Inferior parietal cortex (tissue), 1 donor: ENCODE data around the gene RBMX.
"Not testable (repeated sequence)": the region's sequence is repeated elsewhere in the genome, so short reads cannot be mapped to it uniquely, and the experiment has no call there.

Experiments
- DNase-seq: peaks from one replicate; pipeline ENCODE4 v3.0.0-alpha.2; 2016; ENCODE audit errors: extremely low spot score

The RBMX gene

DNA sequence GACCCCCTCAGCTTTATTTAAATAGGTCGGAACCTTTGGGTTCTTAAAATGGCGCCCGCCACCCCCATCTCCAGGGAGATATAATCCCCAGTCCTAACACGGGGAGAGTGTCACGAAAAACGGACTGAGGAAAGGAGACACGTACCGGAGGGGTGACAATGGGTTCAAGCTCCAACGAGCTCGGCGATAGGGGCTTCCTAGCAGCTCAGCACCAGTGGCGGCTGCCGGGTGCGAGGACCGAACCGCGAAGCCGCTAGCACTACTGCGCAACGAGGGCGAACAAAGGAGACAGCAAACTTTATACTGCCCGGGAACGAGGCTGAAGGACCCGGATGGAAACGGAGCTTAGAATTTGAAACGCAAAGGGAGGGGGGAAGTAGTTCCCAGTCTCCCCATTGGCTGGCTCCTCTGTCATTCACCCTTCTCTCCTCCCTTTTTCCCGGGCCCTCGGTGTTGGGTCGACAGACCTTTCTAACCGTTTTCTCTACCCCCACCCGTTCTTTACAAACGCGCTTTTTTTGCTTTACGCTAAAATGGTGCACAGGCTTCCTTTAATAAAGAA is at the start of gene RBMX:
RBMX (minus strand) TSS at position 274 of the 562 bp plus-strand sequence. CDS start 1,298 bp downstream, outside the sequence.
- peak; percentile 94 for DNase-seq

DNA sequence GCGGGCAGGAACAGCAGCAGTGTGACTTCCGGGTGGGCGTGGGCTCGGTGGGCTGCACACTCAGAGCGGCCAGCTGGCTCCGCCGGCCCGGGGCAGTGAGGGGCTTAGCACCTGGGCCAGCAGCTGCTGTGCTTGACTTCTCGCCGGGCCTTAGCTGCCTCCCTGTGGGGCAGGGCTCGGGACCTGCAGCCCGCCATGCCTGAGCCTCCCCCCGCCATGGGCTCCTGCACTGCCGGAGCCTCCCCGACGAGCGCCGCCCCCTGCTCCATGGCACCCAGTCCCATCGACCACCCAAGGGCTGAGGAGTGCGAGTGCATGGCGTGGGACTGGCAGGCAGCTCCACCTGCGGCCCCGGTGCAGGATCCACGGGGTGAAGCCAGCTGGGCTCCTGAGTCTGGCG is 40.9 kb upstream of the RBMX start:
- DNase-seq: not testable (repeated sequence)

DNA sequence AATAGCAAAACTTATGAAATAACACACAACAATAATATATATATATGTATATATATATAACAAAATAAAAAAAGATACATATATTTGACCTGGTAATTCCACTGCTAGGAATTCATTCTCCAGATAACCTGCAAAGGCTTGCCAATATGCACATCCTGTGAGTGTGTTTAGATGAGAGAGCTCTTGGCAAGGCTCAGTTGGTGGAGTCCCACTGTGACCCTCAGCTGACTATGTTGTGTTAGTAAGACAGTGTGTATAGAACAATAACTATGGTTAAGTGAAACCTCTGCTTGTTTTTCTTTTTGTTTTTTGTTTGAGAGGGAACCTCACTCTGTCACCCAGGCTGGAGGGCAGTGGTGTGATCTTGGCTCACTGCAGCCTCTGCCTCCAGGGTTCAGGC is 39.5 kb upstream of the RBMX start:
- no peak for DNase-seq

- DNase-seq: no peak
Measured at GRCh38 chrX:136916827-136917226, 36.3 kb upstream of the RBMX start.

DNA sequence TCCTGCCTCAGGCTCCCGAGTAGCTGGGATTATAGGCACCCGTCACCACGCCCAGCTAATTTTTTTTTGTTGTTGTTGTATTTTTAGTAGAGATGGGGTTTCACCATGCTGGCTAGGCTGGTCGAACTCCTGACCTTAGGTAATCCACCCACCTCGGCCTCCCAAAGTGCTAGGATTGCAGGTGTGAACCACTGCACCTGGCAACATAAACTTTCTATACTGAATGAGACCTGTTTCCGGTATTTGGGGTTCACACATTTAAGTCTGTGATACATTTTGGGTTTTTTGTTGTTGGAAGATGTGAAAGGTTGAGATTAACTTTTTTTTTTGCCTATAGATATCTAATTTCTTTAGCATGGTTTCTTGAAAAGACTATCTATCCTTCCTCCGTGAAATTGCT is 31.1 kb upstream of the RBMX start:
- not testable (repeated sequence) for DNase-seq

DNA sequence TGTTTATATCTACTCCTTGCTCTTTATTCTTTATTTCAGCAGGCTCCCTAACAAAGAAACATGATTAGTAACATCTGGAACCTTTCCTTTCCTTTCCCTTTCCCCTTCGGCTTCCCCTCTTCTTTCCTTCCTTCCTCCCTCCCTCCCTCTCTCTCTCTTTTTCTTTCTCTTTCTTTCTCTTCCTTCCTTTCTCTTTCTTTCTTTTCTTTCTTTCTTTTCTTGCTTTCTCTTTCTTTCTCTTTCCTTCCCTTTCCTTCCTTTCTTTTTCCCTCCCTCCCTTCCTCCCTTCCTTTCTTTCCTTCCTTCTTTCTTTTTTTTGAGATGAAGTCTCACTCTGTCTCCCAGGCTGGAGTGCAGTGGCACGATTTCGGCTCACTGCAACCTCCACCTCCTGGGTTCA is 30.7 kb upstream of the RBMX start:
- no peak for DNase-seq

GRCh38 chrX:136910565-136911035 is 30.1 kb upstream of the RBMX start:
- DNase-seq: no peak

- peak; percentile 54 for DNase-seq
Measured at GRCh38 chrX:136909706-136910564, 29.4 kb upstream of the RBMX start.

DNA sequence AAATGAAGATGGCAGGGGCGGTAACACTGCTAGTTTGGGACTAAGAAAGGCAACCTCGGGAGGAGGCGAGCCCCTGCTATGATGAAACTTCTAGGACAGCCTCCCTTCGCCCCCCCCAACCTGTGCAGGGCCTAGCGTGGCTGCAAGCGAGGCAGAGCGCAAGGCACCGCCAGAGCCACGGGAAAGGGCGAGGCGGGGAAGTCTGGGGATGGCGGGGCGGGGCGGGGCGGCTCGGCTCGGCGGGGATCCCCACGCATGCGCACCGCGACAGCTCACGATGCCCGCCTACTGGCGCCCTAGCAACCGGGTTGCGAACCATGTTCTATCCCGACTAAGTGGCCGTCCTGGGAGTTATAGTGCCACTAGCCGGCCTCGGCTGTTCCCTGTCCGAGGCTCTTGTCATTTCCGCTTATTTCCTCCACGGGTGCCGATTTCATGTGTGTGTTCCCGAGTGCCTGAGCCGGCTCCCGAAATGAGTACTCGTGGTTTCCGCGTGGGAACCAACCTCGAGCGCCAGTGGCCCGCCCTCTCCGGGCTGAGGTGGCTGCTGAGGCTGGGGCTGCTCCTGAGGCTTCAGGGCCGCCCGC is 28.7 kb upstream of the RBMX start:
- peak; percentile 60 for DNase-seq

- peak; percentile 5 for DNase-seq
Measured at GRCh38 chrX:136907621-136908020, 27.1 kb upstream of the RBMX start.

- no peak for DNase-seq
Measured at GRCh38 chrX:136906921-136907510, 26.5 kb upstream of the RBMX start.

GRCh38 chrX:136904067-136904466 is 23.5 kb upstream of the RBMX start:
- DNase-seq: not testable (repeated sequence)

DNA sequence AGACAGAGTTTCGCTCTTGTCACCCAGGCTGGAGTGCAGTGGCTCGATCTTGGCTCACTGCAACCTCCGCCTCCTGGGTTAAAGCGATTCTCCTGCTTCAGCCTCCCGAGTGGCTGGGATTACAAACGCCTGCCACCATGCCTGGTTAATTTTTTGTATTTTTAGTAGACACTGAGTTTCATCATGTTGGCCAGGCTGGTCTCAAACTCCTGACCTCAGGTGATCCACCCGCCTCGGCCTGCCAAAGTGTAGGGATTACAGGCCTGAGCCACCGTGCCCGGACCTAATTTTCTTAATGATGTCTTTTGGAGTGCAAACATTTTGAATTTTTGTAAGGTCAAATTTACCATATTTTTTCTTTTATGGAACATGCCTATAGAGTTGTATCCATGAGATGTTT is 19.5 kb upstream of the RBMX start:
- DNase-seq: not testable (repeated sequence)

DNA sequence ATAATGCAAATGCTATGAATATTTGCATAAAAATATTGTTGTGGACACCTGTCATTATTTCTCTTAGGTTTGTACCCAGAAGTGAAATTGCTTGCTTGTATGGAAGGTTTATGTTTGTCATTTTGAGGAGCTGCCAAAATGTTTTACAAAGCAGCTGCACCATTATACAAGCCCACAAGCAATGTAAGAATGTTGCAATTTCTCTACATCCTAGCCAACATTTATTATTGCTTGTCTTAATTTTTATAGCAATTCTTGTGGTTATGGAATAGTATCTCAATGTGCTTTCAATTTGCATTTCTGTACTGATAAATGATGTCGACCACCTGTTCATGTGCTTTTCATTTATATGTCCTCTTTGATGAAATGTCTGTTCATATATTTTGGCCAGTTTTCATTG is 18.7 kb upstream of the RBMX start:
- no peak for DNase-seq

GRCh38 chrX:136898752-136899151 is 18.2 kb upstream of the RBMX start:
- DNase-seq: not testable (repeated sequence)

GRCh38 chrX:136896121-136896914 is 15.8 kb upstream of the RBMX start:
- no peak for DNase-seq

GRCh38 chrX:136892412-136892811 is 11.9 kb upstream of the RBMX start:
- no peak for DNase-seq

DNA sequence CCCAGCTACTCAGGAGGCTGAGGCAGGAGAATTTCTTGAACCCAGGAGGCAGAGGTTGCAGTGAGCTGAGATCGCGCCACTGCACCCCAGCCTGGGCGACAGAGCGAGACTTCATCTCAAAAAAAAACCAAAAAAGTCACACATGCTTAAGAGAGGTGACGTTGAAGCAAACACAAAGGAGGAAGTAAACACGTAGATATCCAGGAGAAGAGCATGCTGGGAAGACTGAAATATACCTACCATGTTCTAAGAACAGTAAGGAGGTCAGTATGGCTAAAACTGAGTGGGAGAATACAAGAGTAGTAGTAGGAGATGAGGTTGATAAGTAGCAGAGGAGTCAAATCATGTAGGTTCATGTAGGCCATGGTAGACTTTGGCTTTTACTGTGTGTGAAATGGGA is 10.1 kb upstream of the RBMX start:
- DNase-seq: not testable (repeated sequence)

DNA sequence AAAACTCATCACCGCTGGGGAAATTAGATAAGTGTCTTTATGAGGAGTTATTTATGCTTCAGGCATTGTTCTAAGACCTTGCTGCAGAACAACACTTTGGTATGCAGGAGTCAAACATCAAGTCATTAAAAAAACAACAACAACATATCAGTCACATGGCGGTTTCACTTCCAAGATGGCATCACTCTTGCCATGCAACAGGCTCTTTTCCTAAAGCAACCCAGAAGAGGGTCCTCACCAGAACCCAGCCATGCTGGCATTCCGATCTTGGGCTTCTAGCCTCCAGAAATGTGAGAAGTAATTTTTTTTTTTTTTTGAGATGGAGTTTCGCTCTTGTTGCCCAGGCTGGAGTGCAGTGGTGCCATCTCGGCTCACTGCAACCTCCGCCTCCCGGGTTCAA is 8.7 kb upstream of the RBMX start:
- DNase-seq: no peak

DNA sequence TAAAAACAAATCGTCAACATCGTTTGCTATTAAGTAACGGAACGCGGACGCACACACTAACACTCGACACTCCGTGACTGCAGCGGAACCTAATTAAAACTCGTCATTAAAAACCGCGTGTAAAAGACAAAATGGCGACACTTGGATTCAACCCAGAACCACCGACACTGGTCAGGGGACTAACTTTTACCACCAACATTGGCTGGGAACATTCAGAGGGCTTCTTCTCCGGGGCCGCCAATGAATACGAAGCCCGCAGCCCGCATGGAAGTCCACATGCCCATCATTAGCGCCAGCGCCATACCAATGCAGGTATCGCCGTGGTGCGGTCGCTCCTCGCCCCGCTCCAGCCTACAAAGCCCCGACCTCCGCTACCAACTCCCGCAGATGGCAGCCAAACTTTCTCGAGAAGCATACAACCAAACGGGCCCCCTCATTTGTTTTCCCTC is 498 bp downstream of the RBMX start:
- DNase-seq: peak; percentile 20

DNA sequence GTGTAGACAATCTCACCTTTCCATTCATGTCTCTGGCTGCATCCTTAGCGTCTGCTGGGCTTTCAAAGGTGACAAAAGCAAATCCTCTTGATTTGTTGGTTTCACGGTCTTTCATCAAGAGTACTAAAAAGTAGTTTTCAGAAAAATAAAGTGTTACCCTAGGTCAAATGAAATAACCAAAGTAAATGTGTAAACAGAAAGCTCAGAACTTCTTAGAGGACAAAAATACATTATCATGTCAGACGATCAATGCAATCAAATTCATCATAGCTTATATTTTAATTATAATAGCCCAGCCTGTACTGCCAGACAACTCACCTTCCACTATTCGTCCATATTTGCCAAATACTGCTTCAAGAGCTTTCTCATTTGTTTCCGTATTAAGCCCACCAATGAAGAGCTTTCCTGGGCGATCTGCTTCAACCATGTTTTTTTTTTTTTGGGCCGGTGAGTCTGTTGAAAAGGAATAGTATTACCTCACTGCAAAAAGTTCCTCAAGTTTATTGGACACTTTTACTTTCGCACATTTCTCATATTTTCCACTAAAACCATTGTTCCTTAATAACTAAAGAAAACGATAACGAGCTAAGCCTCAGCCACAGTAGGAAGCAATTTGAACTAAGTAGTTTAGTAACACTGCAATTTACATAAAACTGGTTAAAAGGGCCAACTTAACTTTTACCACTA is 1.4 kb downstream of the RBMX start:
- no peak for DNase-seq
